NT2/D1 (cell line): ENCODE measurements around the gene SIX2.

Experiments used
- DNase-seq: peaks from one replicate; pipeline ENCODE4 v3.0.0-alpha.2; 2011; ENCODE audit warnings: low read depth, low spot score
- H3K27me3 ChIP-seq: 2 replicates; pipeline ENCODE4 v1.6.0; 2011; ENCODE audit warnings: mild to moderate bottlenecking; ENCODE audit not compliant: insufficient read length, insufficient read depth
- H3K36me3 ChIP-seq: 2 replicates; pipeline ENCODE4 v1.6.1; 2011; ENCODE audit warnings: mild to moderate bottlenecking, low read length, mixed read lengths; ENCODE audit not compliant: insufficient read depth, insufficient read length
- H3K4me1 ChIP-seq: 2 replicates; pipeline ENCODE4 v1.5.1; 2011; ENCODE audit not compliant: insufficient read depth, insufficient read length
- H3K4me3 ChIP-seq: 2 replicates; pipeline ENCODE4 v1.5.1; 2011; ENCODE audit warnings: low read depth; ENCODE audit not compliant: insufficient read length
- H3K9ac ChIP-seq: 2 replicates; pipeline ENCODE4 v1.6.0; 2011; ENCODE audit warnings: low read depth; ENCODE audit not compliant: insufficient read length
- H3K9me3 ChIP-seq: 2 replicates; pipeline ENCODE4 v1.5.1; 2011; ENCODE audit warnings: mild to moderate bottlenecking, low read length; ENCODE audit not compliant: insufficient read depth
- SUZ12 ChIP-seq: IDR thresholded peaks from 2 replicates; pipeline ENCODE4 v1.6.1; 2011; ENCODE audit not compliant: insufficient read length, insufficient read depth; ENCODE audit errors: extremely low read depth
- YY1 ChIP-seq: IDR thresholded peaks from 2 replicates; pipeline ENCODE4 v1.6.1; 2011; ENCODE audit not compliant: insufficient read length, insufficient read depth
- ZNF274 ChIP-seq: IDR thresholded peaks from 2 replicates; pipeline ENCODE4 v1.6.1; 2011; ENCODE audit warnings: mild to moderate bottlenecking, low read depth, low read length

The SIX2 gene

DNA sequence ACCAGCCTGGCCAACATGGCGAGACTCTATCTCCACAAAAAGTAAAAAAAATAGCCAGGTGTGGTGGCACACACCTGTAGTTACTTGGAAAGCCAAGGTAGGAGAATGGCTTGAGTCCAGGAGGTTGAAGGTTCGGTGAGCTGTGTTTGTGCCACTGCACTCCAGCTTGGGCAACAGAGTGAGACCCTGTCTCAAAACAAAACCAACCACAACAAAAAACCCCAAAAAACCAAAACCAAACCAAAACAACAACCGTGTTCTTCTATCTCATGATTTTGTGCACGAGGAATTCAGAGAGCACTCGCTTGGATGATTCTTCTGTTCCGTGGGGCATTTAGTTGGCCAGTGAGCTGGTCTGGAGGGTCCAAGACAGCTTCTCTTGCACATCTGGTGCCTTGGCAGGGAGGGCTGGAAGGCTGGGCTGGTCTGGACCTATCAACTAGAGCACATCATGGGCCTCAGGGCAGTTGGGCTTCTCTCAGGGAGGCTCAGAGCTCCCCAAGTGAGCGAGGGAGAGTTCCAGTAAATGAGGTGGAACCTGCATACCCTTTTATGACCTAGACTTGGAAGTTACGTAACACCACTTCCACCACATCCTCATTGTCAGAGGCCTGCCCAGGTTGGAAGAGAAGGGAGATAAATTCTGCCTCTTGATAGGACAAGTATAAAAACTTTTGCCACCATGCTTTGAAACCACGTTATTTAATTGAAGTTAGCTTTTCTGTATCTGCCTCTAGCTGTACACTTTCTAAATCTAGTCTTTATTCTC is 25.2 kb downstream of the SIX2 start:
- Histone ChIP-seq H3K9me3 (peaks cover 15% of the 10 kb centered on the region), H3K4me1 (no peaks in the 10 kb centered on the region), H3K36me3 (no peaks in the 10 kb centered on the region), H3K27me3 (no peaks in the 10 kb centered on the region), H3K9ac (no peak overlapping the region), H3K4me3 (no peak overlapping the region)
- TF ChIP-seq YY1 (no peak), SUZ12 (no peak), ZNF274 (no peak)
- DNase-seq: no peak

DNA sequence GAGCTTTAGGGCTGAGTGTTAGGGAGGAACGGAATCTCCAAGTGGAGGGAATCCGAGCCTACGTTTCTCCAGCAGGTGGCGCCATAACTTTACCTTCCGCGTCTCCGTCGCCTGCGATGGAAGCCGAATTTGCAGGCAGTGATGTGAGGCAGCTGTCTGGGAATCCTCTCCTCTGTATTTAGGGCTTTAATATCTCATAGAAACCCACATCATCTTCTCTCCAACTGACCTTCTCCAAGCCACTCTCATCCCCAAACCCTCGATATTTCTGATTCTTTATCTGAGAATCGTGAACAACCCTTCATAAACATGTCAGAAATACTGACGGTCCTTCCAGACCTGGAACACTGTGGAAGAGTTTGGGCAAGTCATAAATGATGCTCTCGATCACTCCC is 27.5 kb downstream of the SIX2 start:
- Histone ChIP-seq H3K36me3 (no peaks in the 10 kb centered on the region), H3K27me3 (no peaks in the 10 kb centered on the region), H3K4me3 (no peak overlapping the region), H3K9me3 (no peaks in the 10 kb centered on the region), H3K4me1 (no peaks in the 10 kb centered on the region), H3K9ac (no peak overlapping the region)
- TF ChIP-seq SUZ12 (no peak), YY1 (no peak), ZNF274 (no peak)
- DNase-seq: no peak

DNA sequence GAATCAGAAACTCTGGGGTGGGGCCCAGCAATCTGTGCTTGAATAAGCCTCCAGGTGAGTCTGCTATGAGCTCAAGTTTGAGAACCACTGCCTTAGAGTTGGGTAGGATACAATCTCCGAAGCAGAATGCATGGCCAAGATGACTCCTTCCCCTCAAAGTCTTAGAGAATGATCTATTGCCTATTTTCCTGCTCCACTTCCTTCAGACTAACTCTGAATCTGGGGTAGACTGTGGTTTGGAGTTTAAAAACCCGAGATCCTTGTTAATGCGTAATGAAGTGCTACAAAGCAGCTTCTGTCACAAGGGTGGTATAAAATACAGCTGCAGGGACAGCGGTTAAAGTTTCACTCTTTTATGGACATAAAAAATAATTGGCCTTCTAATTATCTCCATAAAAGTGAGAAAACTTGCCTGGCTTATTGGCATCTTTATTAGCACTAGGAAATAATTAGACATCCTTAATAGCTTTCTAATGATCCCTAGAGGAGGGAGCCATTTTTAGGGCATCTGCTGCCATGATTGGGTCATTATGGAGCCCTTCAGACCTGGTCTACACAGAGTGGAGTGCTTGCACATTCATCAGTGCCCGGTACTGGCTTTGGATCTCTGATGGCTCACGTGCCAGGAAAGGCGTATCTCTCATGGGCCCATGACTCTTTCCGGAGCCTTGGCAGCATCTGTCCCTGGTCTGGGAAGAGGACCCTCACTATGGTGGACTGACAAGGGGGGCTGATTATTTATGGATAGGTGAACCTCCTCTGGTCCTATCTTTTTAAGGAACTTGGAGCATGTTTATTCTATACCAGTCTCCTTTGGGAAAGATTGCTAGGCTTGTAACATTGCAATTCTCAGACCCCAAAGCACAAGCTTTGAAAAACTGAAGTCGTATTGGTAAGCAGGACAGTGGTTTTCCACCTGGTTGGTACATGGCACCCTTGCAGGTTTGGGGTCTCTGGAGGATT is 28.2 kb downstream of the SIX2 start:
- no peak for DNase-seq
- H3K4me3 ChIP-seq: no peak overlapping the region
- H3K9me3 ChIP-seq: no peaks in the 10 kb centered on the region
- no peak overlapping the region for H3K9ac ChIP-seq
- no peaks in the 10 kb centered on the region for H3K27me3 ChIP-seq
- peaks cover 2% of the 10 kb centered on the region for H3K4me1 ChIP-seq
- H3K36me3 ChIP-seq: no peaks in the 10 kb centered on the region
- TF ChIP-seq ZNF274: no peak

DNA sequence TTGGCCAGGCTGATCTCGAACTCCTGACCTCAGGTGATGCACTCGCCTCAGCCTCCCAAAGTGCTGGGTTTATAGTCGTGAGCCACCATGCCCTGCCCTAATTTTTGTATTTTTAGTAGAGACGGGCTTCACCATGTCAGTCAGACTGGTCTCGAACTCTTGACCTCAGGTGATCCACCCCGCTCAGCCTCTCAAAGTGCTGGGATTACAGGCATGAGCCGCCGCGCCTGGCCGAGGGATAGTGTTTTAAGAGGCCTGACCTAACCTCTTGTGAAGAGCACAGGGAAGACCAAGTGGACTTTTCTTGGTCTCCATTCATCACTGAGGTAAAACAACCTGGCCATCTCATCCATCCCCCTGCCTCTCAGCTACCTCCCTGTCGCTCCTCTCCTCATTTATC is 29.7 kb downstream of the SIX2 start:
- no peaks in the 10 kb centered on the region for H3K27me3 ChIP-seq
- H3K4me3 ChIP-seq: no peak overlapping the region
- no peak for TF ChIP-seq YY1
- no peak for TF ChIP-seq SUZ12
- TF ChIP-seq ZNF274: no peak
- no peaks in the 10 kb centered on the region for H3K9me3 ChIP-seq
- no peak for DNase-seq
- no peaks in the 10 kb centered on the region for H3K36me3 ChIP-seq
- H3K4me1 ChIP-seq: peaks cover 4% of the 10 kb centered on the region
- no peak overlapping the region for H3K9ac ChIP-seq

DNA sequence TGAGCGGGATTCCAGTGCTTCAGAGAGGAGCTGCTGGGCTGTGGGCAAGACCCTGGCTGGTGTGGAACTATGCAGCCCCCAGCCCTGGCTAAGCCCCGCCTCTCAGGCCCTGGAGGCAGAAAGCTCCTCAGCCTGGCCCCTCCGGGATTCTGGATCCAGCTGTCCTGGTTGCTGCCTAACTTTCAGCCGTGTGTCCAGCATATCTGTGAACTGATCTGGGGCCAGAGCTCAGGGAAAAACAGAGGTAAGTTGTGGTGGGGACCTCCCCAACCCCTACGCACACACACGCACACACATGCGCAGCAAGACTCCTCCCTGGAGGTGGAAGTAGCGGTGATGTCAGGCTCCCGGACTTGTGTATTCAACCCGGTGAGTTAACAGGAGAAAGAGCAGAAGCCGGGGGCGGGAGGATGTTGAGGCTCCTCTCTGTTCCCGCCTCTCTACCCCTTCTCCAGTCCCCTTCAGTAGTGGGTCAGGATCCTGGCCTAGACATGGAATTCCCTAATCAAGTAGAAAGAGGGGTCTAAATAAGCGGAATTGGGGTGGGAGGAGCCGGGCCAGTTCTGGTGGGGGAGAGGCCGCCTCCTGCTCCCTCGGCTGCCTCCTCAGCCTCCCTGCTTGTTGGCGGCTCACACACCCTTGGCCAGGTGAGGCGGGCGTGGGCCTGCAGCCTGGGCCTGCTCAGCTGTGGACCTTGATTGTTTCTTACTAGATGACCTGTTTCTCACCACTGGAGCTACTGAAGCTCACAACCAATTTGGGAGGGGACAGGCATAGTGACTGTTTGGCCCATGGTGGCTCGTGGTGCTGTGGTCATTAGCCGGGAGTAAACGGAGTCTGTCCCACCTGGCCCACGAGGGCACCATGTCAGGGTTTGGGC is 33.4 kb downstream of the SIX2 start:
- H3K4me1 ChIP-seq: peaks cover 14% of the 10 kb centered on the region
- no peak for DNase-seq
- H3K27me3 ChIP-seq: no peaks in the 10 kb centered on the region
- TF ChIP-seq ZNF274 (no peak), SUZ12 (no peak), YY1 (no peak)
- no peaks in the 10 kb centered on the region for H3K9me3 ChIP-seq
- no peaks in the 10 kb centered on the region for H3K36me3 ChIP-seq
- peak overlapping the region; percentile 25 for H3K4me3 ChIP-seq
- H3K9ac ChIP-seq: peak overlapping the region; percentile 36

DNA sequence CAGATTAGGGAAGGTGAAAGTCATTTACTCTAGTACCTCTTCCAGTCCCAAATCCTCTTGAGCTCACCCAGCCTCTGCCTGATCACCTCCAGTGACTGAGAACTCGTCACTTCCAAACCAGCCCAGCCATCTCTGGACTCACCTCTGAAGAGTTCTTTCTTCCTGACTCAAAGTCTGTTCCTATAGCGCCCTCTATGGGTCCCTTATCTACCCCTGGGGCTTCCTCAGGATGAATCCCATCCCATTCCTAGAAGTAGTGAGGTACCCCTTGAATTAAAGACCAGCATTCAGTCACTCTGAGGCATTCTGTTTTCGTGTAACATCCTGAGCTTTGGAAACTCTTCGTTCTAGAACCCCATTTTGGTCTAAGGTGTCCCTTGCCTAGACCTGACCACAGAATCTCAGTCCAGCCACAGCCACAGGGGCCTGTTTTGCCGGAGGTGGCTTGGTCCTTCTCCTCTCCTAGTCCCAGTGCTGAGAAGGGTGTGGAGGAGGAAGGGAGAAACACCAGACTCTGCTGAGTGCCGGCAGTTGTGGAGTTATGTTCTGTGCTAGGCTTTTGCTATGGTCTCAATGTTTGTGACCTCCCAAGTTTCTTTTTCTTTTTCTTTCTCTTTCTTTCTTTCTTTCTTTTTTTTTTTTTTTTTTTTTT is 35.1 kb downstream of the SIX2 start:
- no peaks in the 10 kb centered on the region for H3K27me3 ChIP-seq
- no peak overlapping the region for H3K4me3 ChIP-seq
- DNase-seq: peak; percentile 86
- peaks cover 14% of the 10 kb centered on the region for H3K4me1 ChIP-seq
- no peaks in the 10 kb centered on the region for H3K9me3 ChIP-seq
- no peak overlapping the region for H3K9ac ChIP-seq
- TF ChIP-seq YY1 (no peak), ZNF274 (no peak), SUZ12 (no peak)
- H3K36me3 ChIP-seq: no peaks in the 10 kb centered on the region
